HG03469 (cell line): ENCODE measurements around the gene GPS1.

ENCODE experiments used
- ATAC-seq: cut with Tn5 transposase; IDR thresholded peaks from one replicate; pipeline ENCODE4 v1.9.1; 2021; ENCODE audit warnings: mild to moderate bottlenecking, moderate library complexity, moderate number of reproducible peaks; ENCODE audit not compliant: unreplicated experiment

GPS1 gene

GRCh38 chr17:82098169-82098938 lies 46.7 kb downstream of the GPS1 start, which contains the start of gene FASN:
FASN (minus strand) TSS chr17:82098236; CDS start chr17:82096445, 1,791 bp downstream.
- peak; percentile 38 for ATAC-seq

GRCh38 chr17:82098939-82099763 lies 47.5 kb downstream of the GPS1 start:
- ATAC-seq: peak; percentile 4

GRCh38 chr17:82100502-82101298 lies 49.0 kb downstream of the GPS1 start:
- no peak for ATAC-seq

GRCh38 chr17:82101301-82101715 lies 49.6 kb downstream of the GPS1 start:
- ATAC-seq: no peak

GRCh38 chr17:82101767-82102679 lies 50.3 kb downstream of the GPS1 start:
- ATAC-seq: no peak

- no peak for ATAC-seq
Measured at GRCh38 chr17:82103553-82104451, 52.1 kb downstream of the GPS1 start.

DNA sequence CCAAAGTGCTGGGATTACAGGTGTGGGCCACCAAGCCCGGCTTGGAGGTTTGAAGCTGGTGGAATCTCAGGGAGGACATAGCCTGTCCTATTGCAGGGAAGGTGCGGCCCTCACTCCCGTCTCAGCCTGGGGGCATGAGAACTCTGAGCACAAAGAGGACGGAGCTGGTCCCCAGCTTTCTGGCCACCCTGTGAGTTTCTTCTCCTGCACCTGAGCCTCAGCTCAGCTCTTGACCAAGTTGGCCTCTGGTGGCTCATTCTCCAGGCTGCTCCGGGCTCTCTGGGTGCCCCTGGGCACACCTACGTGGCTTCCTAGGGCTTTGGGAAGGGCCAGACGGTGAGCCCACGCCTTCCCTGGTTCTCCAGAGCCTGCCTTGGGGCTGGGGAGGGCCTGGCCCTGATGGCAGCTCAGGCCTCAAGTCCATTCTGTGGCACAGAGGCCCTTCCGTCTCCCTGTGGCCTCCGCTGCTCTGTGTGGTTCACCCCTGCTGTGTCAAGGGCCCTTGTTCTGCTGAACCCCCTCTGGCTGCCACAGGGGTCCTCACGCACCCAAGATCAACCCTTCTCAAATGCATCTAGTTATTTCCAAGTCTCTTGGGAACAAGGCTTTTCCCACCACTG lies 53.2 kb downstream of the GPS1 start:
- ATAC-seq: no peak

GRCh38 chr17:82105417-82105881 lies 53.8 kb downstream of the GPS1 start:
- ATAC-seq: no peak

DNA sequence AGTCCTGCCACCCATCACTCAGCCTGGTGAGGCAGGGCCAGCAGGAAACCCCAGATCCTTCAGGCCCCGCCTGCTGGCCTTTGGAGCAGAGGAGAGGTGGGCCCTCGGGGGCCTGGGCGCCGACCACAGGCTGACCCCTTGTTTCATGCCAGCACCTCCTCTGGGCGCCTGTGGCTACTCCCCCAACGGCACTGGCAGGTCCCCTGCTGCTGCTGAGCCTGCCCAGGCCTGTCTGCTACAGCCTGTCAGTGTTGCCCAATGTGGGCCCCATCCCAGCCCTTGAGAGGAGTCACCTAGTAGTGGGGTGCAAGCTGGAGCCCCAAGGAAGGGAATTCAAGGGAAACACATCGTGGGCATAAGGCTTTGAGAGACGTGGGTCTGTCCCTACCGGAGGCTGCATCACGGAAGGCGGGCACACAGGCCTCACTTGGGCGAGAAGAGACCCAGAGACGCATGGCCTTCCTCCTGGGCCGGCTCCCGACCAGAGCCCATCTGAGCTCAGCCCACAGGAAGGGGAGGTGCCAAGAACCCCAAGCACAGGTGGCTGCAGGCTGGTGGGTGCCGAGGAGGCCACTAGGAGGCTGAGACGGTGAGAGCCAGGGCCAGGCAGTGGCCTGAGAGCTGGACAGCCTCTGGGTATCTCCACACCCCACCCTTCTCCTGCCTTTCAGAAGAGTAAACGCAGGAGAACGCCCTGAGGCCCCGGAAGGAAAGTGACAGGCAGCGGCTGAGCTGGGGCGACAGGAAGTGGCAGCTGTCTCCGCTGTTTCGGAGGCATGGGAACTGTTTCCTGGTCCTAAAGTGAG lies 54.4 kb downstream of the GPS1 start:
- no peak for ATAC-seq

DNA sequence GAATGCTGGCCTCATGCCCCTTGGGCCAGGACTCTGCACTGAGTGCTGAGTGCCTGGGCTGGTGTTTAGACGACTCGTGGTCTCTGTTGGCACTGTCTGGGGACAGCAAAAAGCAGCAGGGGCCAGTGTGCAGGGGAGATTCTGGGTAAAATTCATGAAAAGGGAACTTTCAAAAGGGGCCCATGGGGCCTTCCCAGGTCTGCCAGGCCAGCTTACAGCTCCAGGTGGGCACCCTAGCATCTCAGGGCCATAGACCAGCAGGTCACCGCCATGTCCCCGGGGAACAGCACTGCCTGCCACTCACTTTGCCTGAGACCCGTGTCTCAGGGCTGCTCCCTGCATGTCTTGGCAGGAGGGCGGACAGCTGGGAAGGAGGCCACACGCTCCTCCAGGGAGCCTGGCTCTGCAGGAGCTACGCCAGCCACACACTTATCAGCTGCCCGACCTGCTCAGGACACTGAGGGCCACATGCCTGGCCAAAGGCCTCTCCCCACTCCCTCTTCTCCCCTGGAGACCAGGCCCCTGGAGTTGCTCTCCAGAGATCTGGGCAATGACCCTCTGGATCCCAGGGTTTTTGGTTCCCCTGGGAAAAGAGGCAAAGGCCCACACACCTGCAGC lies 55.1 kb downstream of the GPS1 start:
- no peak for ATAC-seq
